DMS79 treated with DMSO at 0.1 percent for 48 hours (cell line): Measurements from ENCODE around the gene GFI1.
A peak's percentile ranks its signal among the peaks of the same experiment; 100 is the strongest.

ENCODE experiments used
- DNase-seq: peaks from one replicate; lab custom pipeline; 2025; lab: John Stamatoyannopoulos, UW

The GFI1 gene

GRCh38 chr1:92488416-92488815 lies 1.7 kb upstream of the GFI1 start:
- no peak for DNase-seq

- DNase-seq: no peak
Observed at GRCh38 chr1:92487078-92487605, 417 bp upstream of the GFI1 start.

GRCh38 chr1:92485381-92486250 lies 1.1 kb downstream of the GFI1 start:
- peak; percentile 25 for DNase-seq

- DNase-seq: peak; percentile 45
Observed at GRCh38 chr1:92484472-92485380, 2.0 kb downstream of the GFI1 start.

GRCh38 chr1:92483610-92484471 lies 2.9 kb downstream of the GFI1 start:
- DNase-seq: peak; percentile 50

GRCh38 chr1:92482665-92483609 lies 3.8 kb downstream of the GFI1 start:
- peak; percentile 43 for DNase-seq

GRCh38 chr1:92481971-92482664 lies 4.6 kb downstream of the GFI1 start:
- DNase-seq: peak; percentile 27

GRCh38 chr1:92481599-92481925 lies 5.2 kb downstream of the GFI1 start:
- DNase-seq: no peak

GRCh38 chr1:92480813-92481598 lies 5.7 kb downstream of the GFI1 start:
- no peak for DNase-seq

GRCh38 chr1:92480200-92480812 lies 6.4 kb downstream of the GFI1 start:
- DNase-seq: no peak

- no peak for DNase-seq
Observed at GRCh38 chr1:92479587-92479986, 7.1 kb downstream of the GFI1 start.

GRCh38 chr1:92478393-92478792 lies 8.3 kb downstream of the GFI1 start:
- DNase-seq: no peak

GRCh38 chr1:92476071-92476631 lies 10.6 kb downstream of the GFI1 start:
- DNase-seq: no peak

GRCh38 chr1:92475029-92475428 lies 11.7 kb downstream of the GFI1 start:
- no peak for DNase-seq

GRCh38 chr1:92473781-92474495 lies 12.8 kb downstream of the GFI1 start:
- no peak for DNase-seq

- no peak for DNase-seq
Observed at GRCh38 chr1:92470216-92470615, 16.5 kb downstream of the GFI1 start.

GRCh38 chr1:92466683-92467352 lies 19.9 kb downstream of the GFI1 start:
- no peak for DNase-seq
